HUDEP-2 (cell line): ENCODE measurements around the gene ACTRT2.

ENCODE experiments used
- DNase-seq, 76 experiments: peaks; one replicate each; lab custom pipeline; 2025; ENCODE audit not compliant: unreplicated experiment in 76 of 76; lab: John Stamatoyannopoulos, UW

The ACTRT2 gene

DNA sequence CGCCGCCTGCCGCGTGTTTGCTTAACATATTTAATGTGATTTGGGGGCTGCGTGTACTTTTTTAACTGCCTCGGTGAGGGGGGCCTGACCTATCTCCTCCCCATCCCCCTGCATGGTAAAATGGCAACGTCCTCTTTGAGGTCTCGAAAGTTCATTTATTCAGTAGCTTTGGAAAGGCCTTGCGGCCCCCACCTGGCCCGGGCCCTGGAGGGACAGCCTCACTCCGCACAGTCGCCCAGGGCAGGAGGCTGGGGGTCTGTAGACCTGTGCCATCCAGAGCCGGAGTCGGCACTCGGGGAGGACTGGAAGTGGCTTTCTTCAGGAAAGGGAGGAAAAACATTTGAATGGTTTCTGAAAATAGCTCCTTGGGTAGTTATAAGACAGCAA is 38.0 kb upstream of the ACTRT2 start:
- no peak for DNase-seq

- no peak for DNase-seq
Observed at GRCh38 chr1:2983706-2984398, 37.4 kb upstream of the ACTRT2 start.

GRCh38 chr1:2984399-2985061 is 36.7 kb upstream of the ACTRT2 start:
- no peak for DNase-seq

DNA sequence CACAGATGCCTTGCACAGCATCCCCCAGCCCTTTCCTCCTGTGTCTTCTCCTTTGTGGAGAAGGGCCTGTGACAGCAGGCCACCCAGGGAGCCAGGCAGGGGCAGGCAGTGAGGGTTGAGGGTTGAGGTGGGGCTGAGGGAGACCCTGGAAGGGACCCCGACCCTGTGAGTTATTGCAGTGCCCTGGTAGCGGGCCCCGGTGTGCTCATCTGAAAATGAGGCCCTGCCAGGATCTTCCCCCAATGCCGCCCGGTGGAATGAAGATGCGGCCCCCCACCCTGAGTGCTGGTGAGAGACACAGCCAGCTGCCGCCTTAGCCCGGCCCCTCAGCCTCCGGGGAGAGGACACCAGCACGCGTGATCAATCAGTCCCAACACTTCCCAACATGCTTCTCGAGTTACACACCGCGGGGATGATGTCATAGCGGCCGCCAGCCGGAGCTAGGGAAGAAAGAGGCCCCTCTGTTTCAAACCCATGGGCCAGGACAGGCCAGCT is 36.2 kb upstream of the ACTRT2 start:
- DNase-seq, result no peak

- DNase-seq, result no peak
Observed at GRCh38 chr1:2985694-2986548, 35.3 kb upstream of the ACTRT2 start.

DNA sequence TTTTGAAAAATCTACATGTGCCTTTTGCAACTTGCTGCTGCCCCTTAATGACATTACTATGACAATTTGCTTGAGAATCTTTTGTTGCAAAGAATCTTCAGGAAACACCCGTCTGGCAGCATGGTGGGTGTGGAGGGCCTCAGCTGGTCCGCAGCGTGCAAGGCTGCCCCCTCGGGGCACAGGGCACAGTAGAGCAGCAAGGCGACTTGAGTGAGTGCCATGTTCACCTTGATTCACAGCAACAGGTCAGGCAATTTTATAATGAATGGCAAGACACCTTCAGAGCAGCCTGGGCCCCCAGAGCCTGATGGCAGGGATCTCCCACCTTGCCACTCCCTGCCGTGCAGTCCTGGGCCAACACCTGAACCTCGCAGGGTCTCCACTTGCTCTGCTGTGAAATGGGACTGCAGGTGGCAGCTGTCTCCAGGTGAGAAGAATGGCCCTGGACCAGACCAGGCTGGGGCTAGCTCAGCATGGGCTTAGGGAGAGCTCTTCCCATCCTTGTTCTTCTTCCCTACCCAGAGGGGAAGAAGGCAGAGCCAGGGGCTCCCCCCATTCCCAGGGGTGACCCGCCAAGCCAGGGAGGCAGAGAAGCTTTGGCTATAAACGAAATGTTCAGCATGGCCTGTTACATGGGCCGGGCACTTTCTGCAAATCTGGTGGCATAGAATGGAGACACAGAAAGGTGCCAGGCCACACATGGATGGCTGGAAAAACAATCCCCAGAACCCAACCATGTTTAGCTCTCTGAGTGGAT is 34.5 kb upstream of the ACTRT2 start:
- no peak for DNase-seq

DNA sequence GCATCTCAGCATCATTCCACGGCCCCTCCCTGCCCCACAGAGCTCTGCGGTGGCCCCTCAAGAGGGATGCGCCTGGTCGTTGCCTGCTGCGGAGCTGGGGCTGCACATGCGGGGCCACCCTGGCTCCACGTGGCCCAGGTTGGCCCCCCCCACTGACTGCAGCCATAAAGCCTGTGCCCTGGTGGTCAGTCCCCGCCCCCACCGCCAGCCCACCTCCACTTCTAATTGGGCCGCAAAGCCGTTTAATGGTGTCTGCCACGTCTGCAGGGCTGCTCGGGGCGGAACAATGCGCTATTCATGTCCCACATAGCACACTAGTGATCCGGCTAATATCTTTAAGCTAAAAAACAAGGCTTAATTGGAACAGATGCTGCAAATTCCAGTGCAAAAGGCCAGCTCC is 33.5 kb upstream of the ACTRT2 start:
- DNase-seq, result no peak

- DNase-seq, result no peak
Observed at GRCh38 chr1:2988256-2988655, 33.0 kb upstream of the ACTRT2 start.

DNA sequence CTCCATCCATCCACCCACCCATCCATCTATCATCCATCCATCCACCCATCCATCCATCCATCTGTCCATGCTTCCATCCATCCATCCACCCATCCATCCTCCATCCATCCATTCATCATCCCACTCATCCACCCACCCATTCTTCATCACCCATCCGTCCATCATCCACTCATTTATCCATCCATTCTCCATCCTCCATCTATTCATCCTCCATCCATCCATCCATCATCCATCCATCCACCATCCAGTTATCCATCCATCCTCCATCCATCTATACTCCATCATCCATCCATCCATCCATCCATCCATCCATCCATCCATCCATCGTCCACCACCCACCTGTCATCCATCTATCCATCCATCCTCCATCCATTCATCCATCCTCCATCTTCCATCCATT is 32.1 kb upstream of the ACTRT2 start:
- no peak for DNase-seq

GRCh38 chr1:2989976-2990375 is 31.3 kb upstream of the ACTRT2 start:
- no peak for DNase-seq

DNA sequence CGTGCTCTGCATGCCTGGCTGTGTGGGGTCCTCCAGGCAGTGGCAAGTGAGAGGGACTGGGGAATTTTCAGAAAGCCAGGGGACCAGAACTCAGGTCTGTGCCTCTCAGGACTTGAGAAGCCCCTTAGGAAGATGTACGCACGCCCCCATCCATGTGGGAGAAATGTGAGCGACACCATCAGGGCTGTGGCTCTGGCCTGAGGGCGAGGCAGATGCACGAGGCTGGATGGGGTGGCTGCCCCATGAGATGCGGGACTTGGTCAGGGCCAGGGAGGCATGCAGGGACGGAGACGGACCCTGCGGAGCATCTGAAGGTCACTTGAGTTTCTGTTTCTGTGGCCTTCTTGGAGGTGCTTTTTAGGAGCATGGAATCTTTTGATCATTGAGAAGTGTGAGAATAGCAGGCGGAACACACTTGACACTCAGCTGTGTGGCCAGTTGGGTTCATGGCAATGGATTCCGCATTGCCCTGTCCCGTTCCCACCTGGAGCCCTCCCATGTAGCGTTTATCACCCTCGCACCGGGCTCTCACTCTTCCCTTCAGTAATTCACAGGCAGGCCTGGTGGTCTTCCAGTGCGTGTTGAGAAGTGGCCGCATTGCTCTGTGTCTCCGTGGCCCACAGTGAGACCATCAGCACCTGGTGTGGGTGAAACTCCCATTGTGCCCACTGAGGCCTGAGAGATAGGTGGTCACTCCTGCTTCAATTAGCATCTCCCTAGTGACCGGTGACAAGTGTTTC is 30.7 kb upstream of the ACTRT2 start:
- no peak for DNase-seq

DNA sequence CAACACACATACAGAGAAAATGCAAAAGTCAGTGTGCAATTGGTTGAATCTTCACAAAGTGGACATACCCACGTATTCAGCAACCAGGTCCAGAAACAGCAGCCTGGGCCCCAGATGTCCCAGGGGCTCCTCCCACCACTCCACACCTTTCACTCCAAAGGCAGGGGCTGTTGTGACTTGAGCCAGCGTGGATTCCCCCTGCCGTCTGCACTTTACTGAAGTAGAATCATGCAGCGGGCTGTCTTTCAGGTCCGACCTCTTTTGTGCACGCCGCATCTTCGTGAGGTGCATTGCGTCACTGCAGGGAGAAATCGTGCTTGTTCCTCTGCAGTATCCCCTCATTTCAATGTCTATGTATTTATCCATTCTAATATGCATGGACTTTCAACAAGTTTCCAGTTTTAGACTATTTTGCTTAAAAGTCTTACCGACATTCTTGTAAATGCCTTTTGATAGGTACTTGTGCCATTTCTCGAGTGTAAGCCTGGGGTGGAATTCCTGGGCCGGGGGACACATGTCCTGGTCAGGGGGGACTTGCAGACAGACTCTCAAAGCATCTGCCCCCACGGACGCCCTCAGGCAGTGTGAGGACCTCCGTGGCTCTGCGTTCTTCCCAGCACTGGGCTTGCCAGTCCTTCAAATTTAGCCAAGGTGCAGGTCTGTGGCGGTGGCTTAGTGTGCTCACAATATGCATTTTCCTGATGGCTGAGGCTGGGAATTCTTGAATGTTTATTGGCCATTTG is 29.3 kb upstream of the ACTRT2 start:
- DNase-seq, result no peak

DNA sequence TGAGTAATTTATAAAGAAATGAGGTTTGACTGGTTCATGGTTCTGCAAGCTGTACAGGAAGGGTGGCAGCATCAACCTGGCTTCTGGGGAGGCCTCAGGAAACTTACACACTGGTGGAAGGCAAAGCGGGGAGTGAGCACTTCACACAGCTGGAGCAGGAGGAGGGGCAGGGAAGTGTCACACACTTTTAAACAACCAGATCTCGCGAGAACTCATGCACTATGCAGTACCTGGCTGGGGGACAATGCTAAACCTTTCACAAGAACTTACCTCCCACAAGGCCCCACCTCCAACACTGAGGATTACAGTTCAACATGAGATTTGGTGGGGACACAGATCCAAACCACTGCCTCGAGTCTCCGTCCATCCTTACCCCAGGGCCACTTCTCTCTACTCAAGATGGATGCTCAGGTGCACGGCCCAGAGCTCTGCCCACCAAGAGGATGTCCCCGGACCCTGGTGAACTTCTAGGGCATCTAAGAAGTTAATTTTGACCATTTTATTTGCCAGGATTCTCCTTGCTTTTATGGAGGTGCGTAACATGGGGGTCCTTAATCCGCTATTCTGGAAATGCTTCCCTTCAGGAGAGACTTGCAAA is 22.7 kb upstream of the ACTRT2 start:
- DNase-seq, result no peak

DNA sequence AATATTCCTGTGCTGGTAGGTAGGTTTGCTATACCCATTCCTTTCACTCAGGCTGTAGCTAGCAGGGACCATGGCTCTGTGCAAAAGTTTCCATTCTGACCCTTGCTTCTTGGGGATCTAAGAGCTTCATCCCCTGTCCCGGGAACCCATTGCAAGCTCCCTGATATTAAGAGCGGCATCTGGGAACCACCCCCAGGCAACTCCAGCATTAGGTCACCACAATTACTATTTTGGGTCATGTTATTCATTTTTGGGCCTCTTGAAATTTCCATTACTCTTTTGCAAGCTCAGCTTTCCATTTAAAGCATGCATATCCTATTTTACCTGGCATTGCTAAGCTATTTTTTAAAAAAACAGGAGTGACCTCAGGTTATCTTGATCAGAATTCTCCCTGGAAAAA is 22.1 kb upstream of the ACTRT2 start:
- DNase-seq, result no peak

- DNase-seq, result no peak
Observed at GRCh38 chr1:2999571-2999970, 21.7 kb upstream of the ACTRT2 start.

GRCh38 chr1:3000214-3000613 is 21.1 kb upstream of the ACTRT2 start:
- no peak for DNase-seq

- DNase-seq, result no peak
Observed at GRCh38 chr1:3000671-3001470, 20.4 kb upstream of the ACTRT2 start.
